GM13977 (cell line): ENCODE results near the gene HLX.

ENCODE experiments used
- DNase-seq: peaks from one replicate; pipeline ENCODE4 v3.0.0; 2012; ENCODE audit warnings: low spot score
- CTCF ChIP-seq: IDR thresholded peaks from 2 replicates; pipeline ENCODE4 v1.5.1; 2012; ENCODE audit warnings: mild to moderate bottlenecking, control low read depth; ENCODE audit not compliant: insufficient read depth; ENCODE audit errors: extremely low read depth, missing control alignments
- in situ Hi-C: fragments of 300-500 bp; cut with MboI; formaldehyde crosslinking; loops from one replicate; pipeline ENCODE4 v1.12.0; 2022; ENCODE audit warnings: low sequenced_read_pairs, low pct_unique_long_range_greater_than_20kb, mixed read lengths, inconsistent platforms; ENCODE audit not compliant: unreplicated experiment

Gene HLX

GRCh38 chr1:220890602-220891001 is 11.4 kb downstream of the HLX start:
- in situ Hi-C loops, result no loop called here
- no peak for TF ChIP-seq CTCF
- peak; percentile 12 for DNase-seq

GRCh38 chr1:220891224-220892085 is 12.2 kb downstream of the HLX start:
- peak; percentile 17 for DNase-seq
- in situ Hi-C loops, result no loop called here
- TF ChIP-seq CTCF, result no peak

- in situ Hi-C loops, result no loop called here
- no peak for TF ChIP-seq CTCF
- peak; percentile 12 for DNase-seq
Observed at GRCh38 chr1:220892086-220892376, 12.8 kb downstream of the HLX start.

GRCh38 chr1:220892997-220893700 is 13.9 kb downstream of the HLX start:
- no peak for DNase-seq
- TF ChIP-seq CTCF, result no peak
- in situ Hi-C loops, result no loop called here

- no peak for TF ChIP-seq CTCF
- in situ Hi-C loops, result no loop called here
- peak; percentile 19 for DNase-seq
Observed at GRCh38 chr1:220893701-220894024, 14.4 kb downstream of the HLX start.

- peak; percentile 12 for DNase-seq
- in situ Hi-C loops, result no loop called here
- TF ChIP-seq CTCF, result no peak
Observed at GRCh38 chr1:220894025-220894923, 15.0 kb downstream of the HLX start.
